WTC11 (cell line): ENCODE results near the gene PPP3CA. TPM values are rescaled to one million over a fixed set of nuclear protein-coding genes. Genes with fewer than 3 reads are reported as not detected.

ENCODE experiments used
- ATAC-seq: fragments of 200-7000 bp; cut with Tn5 transposase; 2 replicates; pipeline ENCODE4 v1.10.0; 2021; ENCODE audit warnings: mild to moderate bottlenecking, moderate library complexity
- CTCF ChIA-PET: fragments of 300-600 bp; sonication (Branson Sonifier 250); formaldehyde crosslinking; loops from one replicate; lab custom pipeline; 2021; ENCODE audit warnings: antibody characterized with exemption; lab: Charles Lee
- POLR2A ChIA-PET: fragments of 350-600 bp; sonication (Branson Sonifier 250); formaldehyde crosslinking; loops from one replicate; lab custom pipeline; 2021; ENCODE audit warnings: antibody characterized with exemption; lab: Charles Lee
- DNase-seq: peaks from one replicate; pipeline ENCODE4 v3.0.0; 2021; ENCODE audit warnings: low spot score
- H3K27ac Mint-ChIP-seq: 2 replicates; pipeline ENCODE4 v1.8.0; 2021; ENCODE audit warnings: mixed read lengths
- H3K27me3 Mint-ChIP-seq: 2 replicates; pipeline ENCODE4 v1.8.0; 2021; ENCODE audit warnings: low read depth, mild to moderate bottlenecking, moderate library complexity, mixed read lengths
- H3K36me3 Mint-ChIP-seq: 2 replicates; pipeline ENCODE4 v1.8.0; 2021; ENCODE audit warnings: mixed read lengths
- H3K4me1 Mint-ChIP-seq: 2 replicates; pipeline ENCODE4 v1.8.0; 2022; ENCODE audit warnings: mixed read lengths
- H3K4me3 Mint-ChIP-seq: 2 replicates; pipeline ENCODE4 v1.8.0; 2021; ENCODE audit warnings: mild to moderate bottlenecking, moderate library complexity, mixed read lengths
- H3K9me3 Mint-ChIP-seq: 2 replicates; pipeline ENCODE4 v1.8.0; 2021; ENCODE audit warnings: mixed read lengths
- ATF2 ChIP-seq: sonication (generic); formaldehyde crosslinking; IDR thresholded peaks from 2 replicates; pipeline ENCODE4 v1.8.1; 2022; ENCODE audit warnings: low read depth, missing genetic modification reagents, borderline replicate concordance
- CBFB ChIP-seq: sonication (generic); formaldehyde crosslinking; IDR thresholded peaks from 2 replicates; pipeline ENCODE4 v1.8.1; 2022; ENCODE audit warnings: mild to moderate bottlenecking, low read depth, missing genetic modification reagents
- CDX4 ChIP-seq: fragments of 250-450 bp; sonication (Bioruptor Pico); IDR thresholded peaks from 2 replicates; pipeline ENCODE4 v1.9.0; 2021; ENCODE audit warnings: moderate library complexity, mild to moderate bottlenecking, inconsistent platforms, borderline replicate concordance
- ESRRA ChIP-seq: sonication (generic); formaldehyde crosslinking; IDR thresholded peaks from 2 replicates; pipeline ENCODE4 v1.8.1; 2022; ENCODE audit warnings: mild to moderate bottlenecking, missing genetic modification reagents, borderline replicate concordance
- FOXK1 ChIP-seq: sonication (generic); formaldehyde crosslinking; IDR thresholded peaks from 2 replicates; pipeline ENCODE4 v1.8.0; 2022; ENCODE audit warnings: mild to moderate bottlenecking, moderate library complexity, missing genetic modification reagents
- GABPB1 ChIP-seq: sonication (generic); formaldehyde crosslinking; IDR thresholded peaks from 2 replicates; pipeline ENCODE4 v1.8.1; 2023; ENCODE audit warnings: mild to moderate bottlenecking, missing genetic modification reagents
- MYBL2 ChIP-seq: sonication (generic); formaldehyde crosslinking; IDR thresholded peaks from 2 replicates; pipeline ENCODE4 v1.8.1; 2023; ENCODE audit warnings: mild to moderate bottlenecking, moderate library complexity, missing genetic modification reagents
- NR2C2 ChIP-seq: sonication (generic); formaldehyde crosslinking; IDR thresholded peaks from 2 replicates; pipeline ENCODE4 v1.8.0; 2022; ENCODE audit warnings: mild to moderate bottlenecking, missing genetic modification reagents
- NR3C1 ChIP-seq: sonication (generic); formaldehyde crosslinking; conservative IDR thresholded peaks from 2 replicates; pipeline ENCODE4 v1.8.1; 2023; ENCODE audit warnings: low read depth, mild to moderate bottlenecking, missing genetic modification reagents
- OVOL2 ChIP-seq: fragments of 250-450 bp; sonication (Bioruptor Pico); IDR thresholded peaks from 2 replicates; pipeline ENCODE4 v1.9.0; 2021; ENCODE audit warnings: mild to moderate bottlenecking, borderline replicate concordance
- PREB ChIP-seq: sonication (generic); formaldehyde crosslinking; IDR thresholded peaks from 2 replicates; pipeline ENCODE4 v1.8.1; 2022; ENCODE audit warnings: mild to moderate bottlenecking, missing genetic modification reagents, moderate library complexity, borderline replicate concordance
- RELA ChIP-seq: sonication (generic); formaldehyde crosslinking; IDR thresholded peaks from 2 replicates; pipeline ENCODE4 v1.8.1; 2022; ENCODE audit warnings: missing genetic modification reagents, mild to moderate bottlenecking, borderline replicate concordance
- TEAD1 ChIP-seq: sonication (generic); formaldehyde crosslinking; IDR thresholded peaks from 2 replicates; pipeline ENCODE4 v1.8.0; 2022; ENCODE audit warnings: mild to moderate bottlenecking, missing genetic modification reagents
- ZMAT4 ChIP-seq: fragments of 250-450 bp; sonication (Bioruptor Pico); IDR thresholded peaks from 2 replicates; pipeline ENCODE4 v1.9.0; 2021; ENCODE audit warnings: mild to moderate bottlenecking
- ZNF232 ChIP-seq: sonication (generic); formaldehyde crosslinking; IDR thresholded peaks from 2 replicates; pipeline ENCODE4 v1.8.0; 2022; ENCODE audit warnings: mild to moderate bottlenecking, missing genetic modification reagents
- ZNF317 ChIP-seq: sonication (generic); formaldehyde crosslinking; IDR thresholded peaks from 2 replicates; pipeline ENCODE4 v1.8.1; 2023; ENCODE audit warnings: low read depth, mild to moderate bottlenecking, moderate library complexity, missing genetic modification reagents, borderline replicate concordance
- ZNF425 ChIP-seq: fragments of 250-450 bp; sonication (Bioruptor Pico); conservative IDR thresholded peaks from 2 replicates; pipeline ENCODE4 v1.9.0; 2021; ENCODE audit warnings: mild to moderate bottlenecking
- ZNF532 ChIP-seq: fragments of 250-450 bp; sonication (Bioruptor Pico); IDR thresholded peaks from 2 replicates; pipeline ENCODE4 v1.9.0; 2021; ENCODE audit warnings: mild to moderate bottlenecking, borderline replicate concordance
- ZSCAN18 ChIP-seq: fragments of 250-450 bp; sonication (Bioruptor Pico); IDR thresholded peaks from 2 replicates; pipeline ENCODE4 v2.1.2; 2022; ENCODE audit warnings: mild to moderate bottlenecking, moderate library complexity
- total RNA-seq: library from RNA; stranded (reverse); gene quantifications from 3 replicates; pipeline ENCODE4 v1.2.3, GENCODE V29; 2021

PPP3CA gene
- total RNA-seq, 1 experiment from 2014 or later: 41.6 TPM

- CTCF ChIA-PET: no interaction called here
- no peak for ATAC-seq
- no peak for DNase-seq
- Mint-ChIP-seq H3K4me1 (peaks cover 14% of the 10 kb centered on the region; the same call in 1 of the 2 replicates), H3K36me3 (no peaks in the 10 kb centered on the region), H3K9me3 (no peaks in the 10 kb centered on the region), H3K27me3 (no peaks in the 10 kb centered on the region), H3K4me3 (no peak overlapping the region), H3K27ac (no peak overlapping the region)
- POLR2A ChIA-PET: no interaction called here
- TF ChIP-seq ZNF317 (CRISPR knock-in tag): no peak
Measured at GRCh38 chr4:101199507-101200285, 147.6 kb downstream of the PPP3CA start.

GRCh38 chr4:101198682-101199339, 148.5 kb downstream of the PPP3CA start:
- TF ChIP-seq CBFB (CRISPR knock-in tag): no peak
- no peak for TF ChIP-seq ZNF425 (CRISPR knock-in tag)
- TF ChIP-seq OVOL2 (CRISPR knock-in tag): no peak
- no peak for TF ChIP-seq RELA (CRISPR knock-in tag)
- no peak for TF ChIP-seq GABPB1
- TF ChIP-seq ZMAT4 (CRISPR knock-in tag): no peak
- no peak for TF ChIP-seq ZNF532
- no peak for TF ChIP-seq PREB (CRISPR knock-in tag)
- no peak for TF ChIP-seq CDX4 (CRISPR knock-in tag)
- TF ChIP-seq MYBL2 (CRISPR knock-in tag): no peak
- TF ChIP-seq ZSCAN18 (CRISPR knock-in tag): no peak
- no peak for TF ChIP-seq NR2C2 (CRISPR knock-in tag)
- TF ChIP-seq NR3C1 (CRISPR knock-in tag): no peak
- no peak for TF ChIP-seq ESRRA (CRISPR knock-in tag)
- TF ChIP-seq TEAD1 (CRISPR knock-in tag): no peak
- TF ChIP-seq ZNF232 (CRISPR knock-in tag): no peak
- no peak for TF ChIP-seq ATF2 (CRISPR knock-in tag)
- no peak for TF ChIP-seq FOXK1 (CRISPR knock-in tag)
- no peak for TF ChIP-seq ZNF317 (CRISPR knock-in tag)
- Mint-ChIP-seq H3K27me3 (no peaks in the 10 kb centered on the region), H3K9me3 (no peaks in the 10 kb centered on the region), H3K27ac (no peak overlapping the region), H3K4me1 (peaks cover 14% of the 10 kb centered on the region; the same call in 1 of the 2 replicates), H3K36me3 (no peaks in the 10 kb centered on the region), H3K4me3 (no peak overlapping the region)
- no peak; the same call in 1 of the 2 replicates for ATAC-seq
- POLR2A ChIA-PET: no interaction called here
- CTCF ChIA-PET: no interaction called here
- no peak for DNase-seq
